ENCODE data around the gene HPGDS.
"Not testable (repeated sequence)": the region's sequence is repeated elsewhere in the genome, so short reads cannot be mapped to it uniquely, and the experiment has no call there.

HPGDS gene

DNA sequence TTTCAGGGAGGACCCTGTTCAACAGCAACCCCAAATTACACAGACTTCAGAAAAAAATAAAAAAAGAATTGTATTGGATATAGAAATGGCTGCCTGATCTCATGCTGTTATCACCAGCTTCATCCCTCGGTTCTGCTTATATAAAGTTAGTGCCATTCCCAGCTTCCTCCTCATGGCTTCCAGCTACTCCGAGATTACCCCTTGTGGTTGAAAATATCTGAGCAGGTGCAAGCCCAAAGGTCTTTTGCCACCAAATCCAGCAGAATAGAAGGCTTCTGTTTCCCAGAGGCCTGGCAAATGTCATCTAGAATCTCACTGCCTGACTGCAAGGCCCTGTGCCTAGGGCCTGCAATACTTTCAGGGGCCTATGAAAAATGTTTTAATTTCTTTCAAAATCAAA is 13.8 kb upstream of the HPGDS start:
- no peak for DNase-seq

- no peak for DNase-seq
Measured at GRCh38 chr4:94354474-94354896, 11.8 kb upstream of the HPGDS start.

GRCh38 chr4:94352996-94353395 is 10.4 kb upstream of the HPGDS start:
- DNase-seq, result no peak

DNA sequence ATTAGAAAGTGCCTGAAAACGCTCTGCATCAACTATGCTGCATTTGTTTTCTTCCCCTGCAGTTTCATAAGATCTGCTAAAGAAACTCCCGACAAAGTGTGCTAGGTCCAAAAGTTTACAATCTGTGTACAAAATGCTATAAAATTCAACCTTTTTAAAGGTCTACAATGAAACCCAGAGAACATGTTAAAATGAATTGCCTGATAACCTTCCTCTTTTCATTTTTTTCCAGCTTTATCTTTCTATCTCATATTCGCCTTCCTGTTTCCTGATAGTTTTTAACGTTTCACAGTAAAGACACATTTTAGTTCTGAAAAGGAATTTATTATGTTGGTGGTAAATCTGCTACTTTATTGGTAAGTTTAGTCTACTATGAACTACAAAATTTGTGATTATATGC is 9.5 kb upstream of the HPGDS start:
- DNase-seq, result no peak

DNA sequence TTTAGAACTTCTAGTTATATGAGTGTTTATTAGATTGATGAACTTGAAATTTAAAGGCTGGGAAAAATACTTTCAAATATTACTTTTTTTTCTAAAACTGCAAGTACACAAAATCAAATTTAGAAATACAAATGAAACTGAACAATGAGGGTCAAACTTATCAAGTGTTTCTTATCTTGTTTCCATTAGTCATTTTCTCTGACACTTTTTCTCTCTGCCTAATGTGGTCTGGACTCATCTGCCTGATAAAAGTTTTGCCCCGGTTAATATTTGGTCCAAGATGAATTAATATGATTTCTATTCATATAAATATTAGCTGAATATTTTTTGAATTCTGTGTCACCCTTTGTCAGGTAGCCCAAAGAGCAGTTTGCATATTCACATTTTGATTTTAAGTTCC is 8.7 kb upstream of the HPGDS start:
- no peak for DNase-seq

DNA sequence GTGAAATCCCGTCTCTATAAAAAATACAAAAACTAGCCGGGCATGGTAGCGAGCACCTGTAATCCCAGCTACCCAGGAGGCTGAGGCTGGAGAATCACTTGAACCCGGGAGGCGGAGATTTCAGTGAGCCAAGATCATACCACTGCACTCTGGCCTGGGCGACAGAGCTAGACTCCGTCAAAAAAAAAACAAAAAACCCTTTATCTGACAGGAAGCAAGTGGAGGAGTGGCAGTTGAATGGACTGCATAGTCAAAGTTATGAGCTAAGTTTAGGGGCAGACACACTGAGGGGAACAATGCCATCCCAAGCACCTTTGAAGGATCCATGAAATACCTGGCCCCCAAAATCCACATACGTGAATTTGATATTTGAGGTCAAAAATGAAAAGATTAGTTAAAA is 7.5 kb upstream of the HPGDS start:
- DNase-seq, result no peak

DNA sequence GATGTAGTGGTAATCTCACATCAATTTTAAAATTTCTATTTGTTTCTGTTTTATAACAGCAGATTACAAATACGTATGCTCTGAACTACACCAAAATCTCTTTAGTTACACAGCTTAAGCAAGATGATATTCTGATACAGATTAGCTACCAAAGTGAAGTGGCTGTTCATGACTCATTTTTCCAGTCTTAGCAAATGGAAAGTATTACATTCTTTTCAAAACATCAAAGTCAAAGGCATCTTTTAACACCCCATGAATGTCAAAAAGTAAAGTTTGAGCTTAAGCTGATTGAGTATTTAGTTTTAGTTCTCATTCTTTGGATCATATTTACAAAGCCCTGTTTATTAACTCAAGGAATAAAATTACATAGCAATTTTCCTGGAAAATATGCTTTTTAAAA is 6.6 kb upstream of the HPGDS start:
- DNase-seq, result no peak

DNA sequence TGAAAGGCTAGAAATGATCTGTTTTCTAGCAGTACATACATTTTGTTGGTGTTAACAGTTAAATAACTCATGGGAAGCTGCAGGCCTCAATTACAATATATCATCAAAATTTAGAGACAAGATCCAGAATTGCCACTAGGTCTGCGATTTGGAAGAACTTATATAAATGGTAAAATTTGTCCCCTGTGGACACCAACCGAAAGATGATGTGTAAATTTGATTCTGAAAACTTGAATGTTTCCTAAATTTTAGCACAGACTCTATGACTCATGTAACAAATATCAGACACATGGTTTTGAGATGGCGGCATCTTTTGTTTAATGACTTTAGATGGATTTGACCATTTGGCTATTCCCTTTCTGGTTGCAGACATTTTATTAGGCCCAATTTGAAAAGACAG is 6.0 kb upstream of the HPGDS start:
- DNase-seq, result no peak

DNA sequence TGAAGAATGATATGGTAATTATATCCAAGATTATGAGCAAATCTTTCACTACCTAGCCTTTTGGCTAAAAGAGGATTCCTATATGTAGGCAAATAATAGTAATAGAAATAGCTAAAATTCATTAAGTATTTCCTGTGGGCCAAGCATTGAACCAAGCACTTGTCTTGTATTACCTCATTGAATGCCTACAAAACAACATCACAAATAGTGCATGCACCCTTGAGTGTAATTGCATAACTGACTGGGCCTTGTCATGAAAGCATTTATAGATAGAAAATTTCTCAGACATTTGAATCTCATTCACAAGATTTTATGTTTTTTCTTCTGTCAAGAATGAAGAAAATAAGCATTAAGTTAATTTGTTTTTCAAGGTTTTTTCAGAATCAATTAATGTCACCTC is 3.9 kb upstream of the HPGDS start:
- no peak for DNase-seq

DNA sequence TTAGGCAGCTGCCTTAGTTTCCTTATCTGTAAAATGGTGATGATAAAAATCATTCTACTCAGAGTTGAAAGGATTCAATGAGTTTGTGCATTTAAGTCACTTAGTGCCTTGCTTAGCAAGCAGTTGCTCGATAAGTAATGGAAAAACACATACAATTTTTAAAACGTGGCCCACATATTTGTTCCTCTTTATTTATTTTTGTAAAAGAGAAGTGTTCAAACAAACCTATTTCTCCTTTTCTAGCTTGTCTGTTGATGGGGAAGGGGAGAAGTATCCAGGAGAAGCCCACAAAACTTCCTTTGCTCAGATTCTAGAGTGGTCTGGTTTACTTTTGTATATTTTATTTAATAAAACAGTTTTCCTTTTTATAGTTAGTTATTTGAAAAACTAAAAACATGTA is 3.3 kb upstream of the HPGDS start:
- DNase-seq, result no peak

DNA sequence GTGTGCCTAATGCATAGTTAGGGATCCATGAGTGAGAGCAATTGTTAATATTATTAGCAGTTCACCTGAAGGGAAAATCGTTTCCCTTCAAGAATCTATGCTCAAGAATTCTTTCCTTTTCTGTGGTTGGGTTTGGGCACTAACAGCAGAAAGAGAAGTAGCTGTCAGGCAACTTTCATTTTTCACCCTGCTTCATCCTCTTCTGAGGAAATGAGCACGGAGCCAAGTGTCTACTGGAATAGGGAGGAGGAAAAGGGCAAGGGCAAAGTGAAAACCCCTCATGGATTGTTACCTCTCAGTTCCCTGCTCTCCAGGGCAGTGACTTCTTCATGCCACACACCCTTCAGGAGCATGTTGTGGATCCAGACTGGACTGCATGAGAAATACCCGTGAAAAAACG is 2.6 kb upstream of the HPGDS start:
- no peak for DNase-seq

- DNase-seq, result no peak
Measured at GRCh38 chr4:94344457-94344856, 1.8 kb upstream of the HPGDS start.

DNA sequence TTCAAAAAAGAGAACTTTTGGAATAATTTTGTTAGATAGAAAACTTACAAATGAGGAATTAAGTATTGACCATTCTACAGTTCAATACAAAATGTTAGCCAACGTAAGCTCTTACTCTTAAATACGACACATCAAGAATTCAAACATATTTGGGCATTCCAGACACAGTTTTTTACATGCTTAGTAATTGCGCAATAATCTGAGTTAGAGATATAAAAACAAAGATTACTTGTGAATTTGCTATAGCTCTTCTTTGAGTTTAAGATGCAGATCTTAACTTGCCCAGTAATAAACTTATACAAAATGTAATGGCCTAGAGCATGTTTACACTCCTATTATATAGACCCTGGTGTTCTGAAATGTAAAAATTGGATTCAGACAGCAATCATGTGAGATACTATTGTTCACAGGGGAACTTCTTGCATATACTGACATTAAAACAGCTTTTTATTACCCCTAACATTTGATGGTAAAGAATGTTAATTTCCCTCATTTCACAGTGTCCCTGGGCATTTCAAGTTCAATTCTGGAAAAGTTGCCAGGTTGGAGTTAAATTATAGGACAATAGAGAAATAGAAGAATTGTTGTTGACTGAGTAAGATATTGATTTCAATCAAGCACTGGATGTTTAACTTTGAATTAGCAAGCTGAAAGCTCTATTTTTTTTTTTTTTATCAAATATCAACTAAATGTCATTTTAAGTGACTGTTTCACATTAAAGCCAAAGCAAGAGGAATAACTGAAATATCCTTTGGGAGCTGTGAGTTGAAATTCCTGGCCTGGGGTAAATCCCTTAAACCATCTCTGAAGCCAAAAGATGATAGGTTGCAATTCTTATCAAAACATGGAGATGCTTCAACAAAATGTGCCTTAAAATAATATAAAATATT is 910 bp downstream of the HPGDS start:
- DNase-seq, result no peak

DNA sequence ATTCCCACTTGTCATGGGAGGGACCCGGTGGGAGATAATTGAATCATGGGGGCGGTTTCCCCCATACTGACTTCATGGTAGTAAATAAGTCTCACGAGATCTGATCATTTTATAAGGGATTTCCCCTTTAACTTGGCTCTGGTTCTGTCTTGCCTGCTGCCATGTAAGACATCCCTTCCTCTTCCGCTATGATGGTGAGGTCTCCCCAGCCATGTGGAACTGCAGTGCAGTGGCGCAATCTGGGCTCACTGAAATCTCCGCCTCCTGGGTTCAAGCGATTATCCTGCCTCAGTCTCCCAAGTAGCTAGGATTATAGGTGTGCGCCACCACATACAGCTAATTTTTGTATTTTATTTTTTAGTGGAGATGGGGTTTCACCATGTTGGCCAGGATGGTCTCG is 2.9 kb downstream of the HPGDS start:
- DNase-seq, result no peak

GRCh38 chr4:94338681-94339351 is 3.8 kb downstream of the HPGDS start:
- no peak for DNase-seq

GRCh38 chr4:94336791-94337190 is 5.8 kb downstream of the HPGDS start:
- DNase-seq, result not testable (repeated sequence)

- no peak for DNase-seq
Measured at GRCh38 chr4:94336303-94336702, 6.3 kb downstream of the HPGDS start.

DNA sequence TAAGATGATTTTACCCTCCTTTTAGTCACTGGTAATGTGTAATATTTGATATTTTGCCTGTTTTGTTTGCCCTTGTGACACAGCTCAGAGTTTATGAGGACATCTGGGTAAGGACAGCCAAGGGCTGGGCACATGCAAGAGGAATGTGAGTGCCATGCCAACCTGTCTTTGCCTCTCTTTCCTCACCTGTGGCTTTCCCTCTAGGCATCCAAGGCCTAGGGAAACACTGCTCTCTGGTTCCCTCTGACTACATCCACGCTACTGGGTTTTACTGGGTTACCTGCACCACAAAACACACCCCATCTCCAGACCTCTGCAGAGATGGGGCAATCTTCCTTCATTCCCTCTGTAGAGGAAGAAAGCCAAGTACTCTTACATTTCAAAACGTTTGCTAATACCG is 7.7 kb downstream of the HPGDS start:
- no peak for DNase-seq

GRCh38 chr4:94334476-94334875 is 8.2 kb downstream of the HPGDS start:
- no peak for DNase-seq

GRCh38 chr4:94333866-94334265 is 8.8 kb downstream of the HPGDS start:
- no peak for DNase-seq

DNA sequence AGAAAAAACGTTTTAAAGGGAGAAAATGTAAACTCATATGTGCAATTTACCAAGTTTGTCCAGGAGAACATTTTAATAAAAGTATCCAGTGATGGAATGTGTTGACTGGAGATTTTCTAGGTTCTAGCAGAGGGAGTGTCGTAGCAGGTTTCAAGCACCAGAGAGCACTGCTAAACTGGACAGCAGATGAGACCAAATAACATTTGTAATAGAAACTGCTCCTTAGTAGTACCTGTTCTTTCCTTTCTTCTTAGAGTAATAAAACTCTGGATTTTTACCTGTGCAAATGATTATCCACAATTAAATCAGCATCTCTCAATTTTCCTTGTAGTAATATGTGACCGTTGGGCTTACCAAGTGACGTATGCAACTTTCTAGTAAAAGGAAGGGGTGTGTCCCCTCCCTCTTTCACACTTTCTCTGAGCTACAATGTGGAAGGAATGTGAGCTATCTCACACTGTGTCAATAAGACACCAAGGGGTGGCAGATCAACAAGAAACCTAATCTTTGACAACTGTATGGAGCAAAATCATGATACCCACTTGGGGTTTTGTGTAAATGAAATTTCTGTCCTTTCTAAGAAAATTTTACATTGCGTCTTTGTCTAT is 9.5 kb downstream of the HPGDS start:
- DNase-seq, result no peak

DNA sequence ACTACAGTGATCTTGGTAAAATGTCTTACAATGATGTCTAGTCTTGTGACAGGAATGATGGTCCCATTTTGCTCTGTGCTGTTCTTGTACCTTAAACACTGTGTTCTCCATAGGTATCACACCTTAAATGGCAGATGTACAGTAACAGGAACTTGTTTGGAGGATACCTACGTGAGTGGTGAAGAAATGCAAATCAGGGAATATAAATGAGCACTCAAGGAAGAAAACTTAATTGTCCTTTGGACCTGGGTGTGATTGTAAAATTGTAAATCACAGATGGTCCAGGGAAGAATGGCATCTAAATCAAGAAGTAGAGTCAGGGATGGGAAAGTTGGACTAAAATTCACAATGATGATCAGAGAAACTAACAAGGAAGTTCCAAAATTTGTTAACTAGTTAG is 12.7 kb downstream of the HPGDS start:
- no peak for DNase-seq

GRCh38 chr4:94325835-94326234 is 16.8 kb downstream of the HPGDS start:
- DNase-seq, result no peak

DNA sequence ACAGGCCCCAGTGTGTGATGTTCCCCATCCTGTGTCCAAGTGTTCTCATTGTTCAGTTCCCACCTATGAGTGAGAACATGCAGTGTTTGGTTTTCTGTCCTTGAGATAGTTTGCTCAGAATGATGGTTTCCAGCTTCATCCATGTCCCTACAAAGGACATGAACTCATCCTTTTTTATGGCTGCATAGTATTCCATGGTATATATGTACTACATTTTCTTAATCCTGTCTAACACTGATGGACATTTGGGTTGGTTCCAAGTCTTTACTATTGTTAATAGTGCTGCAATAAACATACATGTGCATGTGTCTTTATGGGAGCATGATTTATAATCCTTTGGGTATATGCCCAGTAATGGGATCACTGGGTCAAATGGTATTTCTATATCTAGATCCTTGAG is 22.7 kb downstream of the HPGDS start:
- not testable (repeated sequence) for DNase-seq

All from right forelimb (tissue), 1 donor.